GM12891 (cell line): ENCODE measurements around the gene SUGT1.

ENCODE experiments used
- POLR2A ChIP-seq: IDR thresholded peaks from 2 replicates; pipeline ENCODE4 v1.6.1; 2011; ENCODE audit warnings: low read depth, low read length, control low read depth
- POLR2AphosphoS5 ChIP-seq: IDR thresholded peaks from 2 replicates; pipeline ENCODE4 v1.6.1; 2011; ENCODE audit warnings: low read depth, low read length, control low read depth
- POU2F2 ChIP-seq: IDR thresholded peaks from 2 replicates; pipeline ENCODE4 v1.6.1; 2011; ENCODE audit warnings: low read depth, mild to moderate bottlenecking, control low read depth, low read length, moderate library complexity
- SPI1 ChIP-seq: IDR thresholded peaks from 2 replicates; pipeline ENCODE4 v1.6.1; 2011; ENCODE audit warnings: low read depth, low read length, control low read depth
- TAF1 ChIP-seq: IDR thresholded peaks from 2 replicates; pipeline ENCODE4 v1.6.1; 2011; ENCODE audit warnings: low read depth, low read length, control low read depth

DNA sequence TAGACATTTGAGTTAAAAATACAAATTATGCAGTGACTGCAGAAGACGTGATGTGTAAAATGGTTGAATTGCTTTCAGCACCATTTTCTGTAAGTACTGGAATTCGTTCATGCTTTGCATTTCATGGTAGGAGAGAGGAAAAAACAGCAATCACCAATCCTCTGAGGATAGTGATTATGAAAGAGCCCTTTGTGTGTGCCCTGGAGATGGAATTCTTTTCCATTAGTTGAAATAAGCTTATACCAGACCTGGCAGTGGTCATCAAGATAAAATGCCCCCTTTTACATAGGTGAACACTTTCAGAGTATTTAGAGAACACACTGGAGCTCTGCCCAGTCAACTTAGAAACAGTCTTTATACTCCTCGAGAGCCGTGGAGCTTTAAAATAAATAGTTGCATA is 85.3 kb downstream of the SUGT1 start:
- no peak for TF ChIP-seq POLR2A
- no peak for TF ChIP-seq SPI1
- no peak for TF ChIP-seq POLR2AphosphoS5
- no peak for TF ChIP-seq POU2F2
- TF ChIP-seq TAF1, result no peak
